Measurements from ENCODE around the gene PIGR.
"Not testable (repeated sequence)": the region's sequence is repeated elsewhere in the genome, so short reads cannot be mapped to it uniquely, and the experiment has no call there.

PIGR gene

DNA sequence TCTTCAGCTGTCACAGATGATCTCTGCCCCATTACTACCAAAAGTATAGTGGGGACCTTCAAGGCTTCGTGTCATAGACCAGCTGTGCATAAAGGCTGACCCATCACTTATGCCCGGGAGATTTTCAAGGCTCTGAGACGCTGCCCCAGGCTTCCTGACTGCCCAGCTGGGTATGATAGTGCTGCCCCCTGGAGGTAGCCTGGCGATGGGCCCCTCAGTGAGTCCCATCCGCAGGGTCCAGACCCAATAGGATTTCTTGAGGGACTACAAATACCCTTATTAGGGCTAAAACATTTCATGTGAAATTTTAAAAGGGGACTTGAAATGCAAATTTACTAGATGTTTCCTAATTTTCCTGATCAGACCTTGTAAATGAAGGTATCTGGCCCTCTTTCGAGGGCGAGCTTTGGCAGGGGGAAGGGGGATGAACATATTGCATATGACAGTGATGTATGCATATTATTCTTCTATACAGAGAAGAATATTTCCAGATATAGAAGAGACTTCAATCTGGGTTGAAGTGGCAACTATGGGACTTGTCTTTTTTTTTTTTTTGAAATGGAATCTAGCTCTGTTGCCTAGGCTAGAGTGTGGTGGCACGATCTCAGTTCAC is 12.8 kb downstream of the PIGR start:
- peak; percentile 45 to 68 for DNase-seq (ENCODE audit: low read depth in 2 of 2)

DNA sequence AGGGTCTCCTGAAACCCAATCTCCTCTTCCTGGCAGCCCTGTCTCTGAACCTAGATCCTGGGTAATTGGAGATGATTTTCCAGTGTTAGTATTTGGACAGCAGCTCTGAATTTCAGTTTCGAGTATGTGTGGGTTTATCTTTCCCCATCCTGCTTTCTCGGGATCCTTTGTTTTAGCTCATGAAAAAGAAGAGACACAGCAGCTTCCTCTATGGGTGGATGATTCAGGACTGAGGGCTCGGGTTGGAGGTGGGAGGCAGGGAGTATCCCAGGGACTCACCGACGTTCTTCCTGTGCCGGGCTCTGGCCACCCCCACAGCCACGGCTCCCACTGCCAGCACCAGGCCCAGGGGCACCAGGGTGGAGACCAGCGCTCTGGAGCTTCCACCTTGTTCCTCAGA is 14.1 kb downstream of the PIGR start:
- no peak for DNase-seq (ENCODE audit: low read depth in 2 of 2)

DNA sequence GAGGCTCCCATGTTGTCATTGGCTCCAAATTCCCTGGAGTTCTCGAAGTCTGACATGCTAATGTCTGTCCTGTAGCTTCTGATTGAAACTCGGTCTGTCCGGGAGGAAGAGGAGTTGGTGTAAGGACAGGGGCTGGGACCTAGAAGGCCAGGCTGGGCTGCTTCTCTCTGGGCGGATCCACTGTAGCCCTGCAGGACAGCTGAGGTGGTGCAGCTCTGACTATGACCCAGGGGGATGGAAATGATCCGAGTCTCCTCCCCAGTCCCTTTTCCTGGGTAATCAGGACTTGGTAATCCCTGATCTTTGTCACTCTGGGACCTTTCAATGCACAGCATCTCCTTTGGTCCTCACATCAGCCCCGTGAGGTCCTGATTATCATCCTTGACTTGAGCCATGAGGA is 14.6 kb downstream of the PIGR start:
- no peak for DNase-seq (ENCODE audit: low read depth in 2 of 2)

DNA sequence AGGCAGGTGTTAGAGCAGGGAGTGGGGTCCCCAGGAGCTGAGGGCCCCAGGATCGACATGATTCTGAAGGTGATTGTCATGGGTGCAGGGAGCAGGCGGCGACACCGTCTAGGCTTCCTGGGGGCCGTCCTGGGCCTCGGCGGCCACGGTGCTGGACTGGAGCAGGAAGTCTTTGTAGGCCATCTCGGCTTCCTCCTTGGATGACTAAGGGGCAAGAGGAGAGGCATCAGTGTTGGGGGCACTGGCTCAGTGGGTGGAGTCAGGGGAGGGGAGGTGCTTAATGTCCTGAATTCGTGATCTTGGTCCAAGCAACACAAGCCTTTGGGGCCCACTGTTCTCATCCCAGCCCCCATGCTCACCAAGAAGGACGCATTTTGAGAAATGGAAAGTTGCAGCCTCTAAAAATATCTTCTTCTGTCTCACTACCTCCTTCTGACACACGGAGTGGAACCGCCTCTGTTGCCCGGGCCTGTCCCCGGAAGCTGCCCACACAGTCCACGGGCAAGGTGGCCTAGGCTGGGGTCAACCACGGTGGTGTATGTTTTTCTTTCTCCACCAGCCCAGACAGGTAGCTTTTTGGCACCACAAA is 16.0 kb downstream of the PIGR start:
- no peak for DNase-seq (ENCODE audit: low read depth in 2 of 2)

DNA sequence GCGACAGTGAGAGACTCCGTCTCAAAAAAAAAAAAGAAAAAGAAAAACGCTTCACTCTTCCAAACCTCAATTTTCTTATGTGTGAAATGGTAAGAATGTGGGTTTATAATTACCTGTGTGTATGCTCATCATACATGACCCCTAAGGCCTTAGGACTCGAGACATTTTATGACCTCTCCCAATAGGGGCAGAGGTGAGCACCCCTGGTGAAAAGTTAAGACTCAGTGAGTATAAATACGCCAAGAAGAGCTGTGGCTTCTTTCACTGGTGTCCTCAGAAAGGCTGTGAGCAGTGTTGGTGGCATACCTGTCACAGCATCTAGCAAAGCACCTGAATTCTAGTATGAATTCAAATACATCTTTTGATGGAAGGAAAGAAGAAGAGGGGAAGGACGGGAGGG is 16.7 kb downstream of the PIGR start:
- DNase-seq (ENCODE audit: low read depth in 2 of 2): no peak

DNA sequence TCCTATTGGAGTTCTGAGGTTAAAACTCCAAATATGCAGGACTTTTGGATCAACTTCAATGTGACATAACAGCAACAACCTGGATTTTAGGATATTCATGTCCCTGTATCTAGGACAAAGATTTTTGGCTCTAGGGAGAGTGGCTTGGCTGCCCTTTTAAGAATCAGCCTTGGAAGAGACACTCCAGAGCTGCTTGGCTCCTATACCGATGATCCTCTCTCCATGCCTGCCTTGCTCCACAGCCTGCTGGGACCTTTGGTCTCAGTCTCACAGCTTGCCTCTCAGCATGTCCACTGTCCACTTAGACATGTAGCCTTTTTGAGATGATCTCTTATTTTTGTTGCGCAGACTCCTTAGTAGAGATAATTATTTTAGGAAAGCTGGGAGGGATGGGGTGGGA is 20.0 kb downstream of the PIGR start:
- no peak for DNase-seq (ENCODE audit: low read depth in 2 of 2)

DNA sequence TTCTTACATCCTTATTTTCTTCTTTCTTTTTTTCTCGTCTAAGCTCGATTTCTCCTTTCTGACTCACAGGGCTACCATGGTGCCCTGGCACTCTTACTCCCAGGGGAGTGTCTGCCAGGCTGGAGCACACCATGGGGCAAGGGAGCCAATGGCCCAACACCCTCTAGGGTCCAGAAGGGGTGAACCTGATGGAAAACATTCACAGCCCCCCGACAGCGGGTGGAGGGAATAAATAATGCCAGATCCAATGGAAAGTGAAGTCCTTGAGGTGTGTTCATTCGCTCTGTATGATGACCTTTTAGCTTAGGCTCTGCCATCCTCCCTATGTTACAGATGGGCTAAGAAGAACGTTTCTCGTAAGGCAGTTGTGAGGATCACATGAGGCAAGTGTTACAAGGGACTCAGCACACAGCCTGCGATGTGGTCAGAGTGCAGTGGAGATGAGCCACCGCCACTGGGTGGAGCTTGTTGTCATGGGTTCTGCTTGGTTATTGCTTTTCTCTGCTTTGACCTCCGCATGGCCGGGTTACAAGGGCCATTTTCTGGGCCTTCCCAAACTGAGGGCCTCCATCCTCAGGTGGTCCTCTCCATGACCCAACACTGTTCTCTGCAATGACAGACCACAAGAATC is 21.0 kb downstream of the PIGR start:
- peak; percentile 56 to 57 for DNase-seq (ENCODE audit: low read depth in 2 of 2)

DNA sequence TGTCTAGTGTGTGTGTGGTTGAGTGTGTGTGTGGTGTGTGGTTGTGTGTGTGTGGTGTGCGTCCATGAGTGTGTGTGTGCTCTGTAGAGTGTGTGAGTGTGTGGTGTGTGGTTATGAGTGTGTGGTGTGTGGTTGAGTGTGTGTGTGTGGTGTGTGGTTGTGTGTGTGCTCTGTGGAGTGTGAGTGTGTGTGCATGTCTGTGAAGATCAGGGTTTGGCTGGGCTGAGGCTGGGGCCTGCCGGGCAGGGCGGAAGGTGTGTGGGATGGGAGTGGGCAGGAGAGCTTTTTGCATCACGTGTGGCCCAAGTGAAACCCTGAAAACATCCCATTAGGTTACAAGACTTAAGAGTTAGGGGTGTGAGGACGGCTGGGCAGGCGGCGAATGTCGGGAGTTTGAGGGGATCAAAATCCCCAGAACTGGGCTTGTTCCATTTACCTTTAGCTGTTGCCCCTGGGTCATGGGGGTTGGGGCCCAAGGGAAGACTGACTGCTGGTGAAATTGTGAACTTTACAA is 21.6 kb downstream of the PIGR start:
- no peak for DNase-seq (ENCODE audit: low read depth in 2 of 2)

DNA sequence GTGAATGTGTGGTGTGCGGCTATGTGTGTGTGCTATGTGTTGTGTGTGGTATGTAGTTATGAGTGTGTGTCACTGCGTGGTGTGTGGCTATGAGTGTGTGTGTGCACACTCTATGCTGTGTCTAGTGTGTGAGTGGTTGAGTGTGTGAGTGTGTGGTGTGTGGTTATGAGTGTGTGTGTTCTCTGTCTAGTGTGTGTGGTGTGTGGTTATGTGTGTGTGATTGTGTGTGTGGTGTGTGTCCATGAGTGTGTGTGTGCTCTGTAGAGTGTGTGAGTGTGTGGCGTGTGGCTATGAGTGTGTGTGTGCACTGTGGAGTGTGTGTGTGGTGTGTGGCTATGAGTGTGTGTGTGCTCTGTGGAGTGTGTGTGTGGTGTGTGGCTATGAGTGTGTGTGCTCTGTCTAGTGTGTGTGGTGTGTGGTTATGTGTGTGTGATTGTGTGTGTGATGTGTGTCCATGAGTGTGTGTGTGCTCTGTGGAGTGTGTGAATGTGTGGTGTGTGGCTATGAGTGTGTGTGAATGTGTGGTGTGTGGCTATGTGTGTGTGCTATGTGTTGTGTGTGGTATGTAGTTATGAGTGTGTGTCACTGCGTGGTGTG is 22.2 kb downstream of the PIGR start:
- DNase-seq (ENCODE audit: low read depth in 2 of 2): not testable (repeated sequence)

DNA sequence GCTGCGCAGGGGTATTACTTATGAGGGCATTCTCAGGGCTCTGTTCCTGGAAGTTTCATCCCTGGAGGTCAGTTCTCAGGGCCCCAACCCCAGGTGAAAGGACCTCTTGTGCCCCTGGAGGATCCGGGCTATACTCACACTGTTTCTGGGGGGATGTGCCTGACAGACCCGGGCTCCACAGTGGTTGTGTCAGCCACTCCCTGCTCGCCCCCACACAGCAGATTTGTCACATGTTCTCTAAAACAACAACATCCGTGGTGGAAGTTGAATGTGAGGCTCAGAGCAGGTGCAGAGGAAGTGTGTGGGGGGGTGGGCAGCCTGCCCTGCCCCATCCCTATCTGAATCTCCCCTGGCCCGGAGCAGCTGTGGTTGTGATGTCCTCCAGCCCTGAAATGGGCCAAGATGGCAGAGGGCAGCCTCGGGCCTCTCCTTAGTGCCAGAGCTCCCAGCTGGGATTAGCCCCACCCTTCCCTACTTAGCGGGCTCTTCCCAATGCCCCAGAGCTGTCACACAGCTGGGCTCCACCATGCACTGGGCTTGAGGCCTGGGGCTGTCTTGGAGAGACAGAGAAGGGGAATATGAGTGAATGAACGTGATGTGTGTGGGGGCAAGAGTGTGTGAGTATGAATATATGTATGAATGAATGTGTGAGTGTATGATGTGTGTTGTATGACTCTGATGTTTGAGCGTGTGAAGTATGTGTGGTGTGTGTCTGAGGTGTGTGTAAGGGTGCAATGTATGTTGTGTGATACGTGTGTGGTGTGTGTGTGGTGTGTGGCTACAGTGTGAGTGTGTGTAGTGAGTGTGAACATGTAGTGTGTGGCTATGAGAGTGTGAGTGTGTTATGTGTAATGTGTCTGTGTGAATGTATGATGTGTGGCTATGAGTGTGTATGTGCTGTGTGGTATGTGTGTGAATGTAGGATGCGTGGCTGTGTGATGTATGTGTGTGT is 23.0 kb downstream of the PIGR start:
- peak; percentile 53 to 62 for DNase-seq (ENCODE audit: low read depth in 2 of 2)

DNA sequence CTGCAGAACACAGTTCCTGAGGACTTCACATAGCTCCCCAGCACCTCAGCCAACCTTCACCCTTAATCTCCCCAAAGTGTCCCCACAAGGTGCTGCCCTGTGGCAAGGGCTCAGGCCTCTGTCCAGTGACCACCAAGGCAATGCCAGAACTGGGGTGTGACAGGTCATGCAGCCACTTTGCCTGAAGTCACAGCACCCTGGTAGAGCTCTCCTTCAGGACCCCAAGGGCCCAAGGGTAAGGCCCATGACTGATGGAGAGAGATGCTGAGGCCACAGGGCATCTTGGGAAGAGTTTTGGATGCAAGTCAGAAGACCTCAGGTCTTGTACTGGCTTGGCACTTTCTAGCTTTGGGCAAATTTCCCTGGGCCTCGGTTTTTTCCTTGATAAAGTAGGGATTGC is 23.7 kb downstream of the PIGR start:
- no peak for DNase-seq (ENCODE audit: low read depth in 2 of 2)

DNA sequence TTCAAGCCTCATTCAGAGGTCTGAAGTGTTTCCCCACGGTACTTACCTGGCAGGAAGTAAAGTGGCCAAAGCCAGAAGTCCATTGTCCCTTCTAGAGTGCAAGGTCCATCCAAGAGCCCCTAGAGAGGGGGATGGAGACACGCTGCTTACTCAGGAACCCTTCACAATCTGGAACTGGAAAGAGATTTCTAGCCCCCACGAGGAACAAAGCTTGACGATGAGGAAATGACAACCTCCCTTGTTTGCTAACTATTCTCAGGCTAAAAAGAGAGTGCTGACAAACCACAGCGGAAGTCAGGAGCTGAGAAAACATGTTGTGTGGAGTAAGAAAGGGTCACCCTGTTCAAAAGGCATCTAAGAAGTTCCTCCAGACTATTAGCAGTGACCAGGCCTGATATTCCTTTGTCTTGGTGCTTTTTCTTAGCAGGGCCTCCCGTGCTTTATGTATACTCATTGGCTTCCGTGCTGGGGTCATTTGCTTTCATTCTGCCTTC is 24.4 kb downstream of the PIGR start, which contains the start of gene FCMR:
TSS of gene FCMR (minus strand) at position 170 of the 494 bp plus-strand sequence. CDS start at position 83, 87 bp downstream.
- DNase-seq (ENCODE audit: low read depth in 2 of 2): no peak

DNA sequence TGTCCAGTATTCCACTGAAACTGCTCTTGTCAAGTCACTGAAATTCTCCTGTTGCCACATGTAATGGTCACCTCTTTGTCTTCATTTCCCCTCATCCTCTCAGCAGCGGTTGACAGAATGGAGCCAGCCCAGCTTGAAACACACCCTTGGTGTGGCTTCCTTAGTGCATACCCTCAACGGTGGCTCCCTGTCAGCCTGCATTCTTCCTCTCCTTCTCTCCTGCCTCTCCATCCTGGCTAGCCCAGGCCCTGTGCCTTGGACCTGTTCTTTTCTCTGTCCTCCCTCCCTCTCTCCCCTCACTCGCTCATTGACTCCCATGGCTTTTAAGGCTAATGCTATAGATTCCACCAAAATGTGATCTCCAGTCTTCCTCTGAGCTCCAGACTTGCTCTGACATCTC is 28.2 kb downstream of the PIGR start:
- DNase-seq (ENCODE audit: low read depth in 2 of 2): no peak

DNA sequence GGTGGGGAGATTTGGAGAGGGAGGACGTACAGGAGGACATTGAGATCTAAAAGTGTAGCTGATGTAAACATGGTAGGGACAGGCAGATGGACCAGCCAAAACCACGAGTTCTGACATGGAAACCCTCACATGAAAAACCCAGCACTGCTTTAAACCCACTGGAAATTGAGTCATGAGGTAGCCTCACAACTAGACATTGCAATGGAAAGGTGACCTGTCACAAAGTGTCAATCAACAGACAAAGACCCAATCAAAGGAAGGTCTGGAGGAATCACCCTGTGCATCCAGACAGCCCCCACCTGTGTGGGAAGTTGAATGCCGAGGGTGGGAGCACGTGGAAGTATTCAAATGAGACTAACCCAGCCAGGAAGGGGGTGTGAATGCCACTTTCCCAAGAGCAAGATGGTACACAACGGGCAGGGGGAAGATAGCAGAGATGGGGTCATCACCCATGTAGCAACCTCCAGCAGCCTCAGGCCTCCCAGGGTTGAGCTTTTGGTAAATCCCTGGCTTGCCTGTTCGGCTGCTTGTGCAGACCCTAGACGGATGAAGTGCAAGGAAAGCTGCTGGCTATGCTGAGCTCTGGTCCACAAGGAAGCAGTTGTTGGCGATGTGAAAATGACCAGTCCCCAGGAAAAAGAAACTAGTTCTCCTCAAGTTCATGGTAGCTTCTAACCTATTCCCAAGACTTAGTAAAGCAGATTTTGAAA is 30.1 kb downstream of the PIGR start:
- DNase-seq (ENCODE audit: low read depth in 2 of 2): no peak

DNA sequence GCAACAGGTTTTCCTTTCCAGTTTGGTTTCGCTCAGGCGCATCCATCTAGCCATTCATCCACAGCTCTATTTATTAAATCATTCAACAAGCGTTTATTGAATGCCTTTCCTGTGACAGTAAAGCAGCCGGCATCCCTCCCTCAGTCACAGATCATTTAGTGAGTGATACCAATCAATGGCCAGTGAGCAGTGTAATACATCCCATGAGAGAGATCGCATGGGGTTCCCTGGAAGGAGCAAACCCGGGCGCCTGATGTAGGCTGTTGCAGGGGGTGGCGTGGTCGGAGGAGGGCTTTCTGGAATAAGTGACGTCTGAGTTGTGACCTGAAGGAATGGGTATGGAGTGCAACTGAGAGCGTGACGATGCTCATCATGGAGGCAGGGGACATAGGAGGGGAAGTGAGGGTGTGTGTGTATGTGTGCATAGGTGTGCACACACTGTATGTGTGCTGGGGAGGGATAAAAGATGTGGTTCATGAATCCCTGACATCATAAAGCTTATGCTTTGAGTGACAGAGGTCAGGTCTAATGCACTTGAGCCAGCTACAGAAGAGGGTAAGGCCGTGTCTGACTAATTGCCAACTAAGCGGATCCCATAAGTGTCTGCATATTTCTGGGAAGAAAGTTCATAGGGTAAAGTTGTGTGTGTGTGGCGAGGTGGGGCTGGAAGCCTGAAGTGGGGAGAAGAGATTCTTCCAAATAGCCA is 31.1 kb downstream of the PIGR start:
- no peak for DNase-seq (ENCODE audit: low read depth in 2 of 2)

DNA sequence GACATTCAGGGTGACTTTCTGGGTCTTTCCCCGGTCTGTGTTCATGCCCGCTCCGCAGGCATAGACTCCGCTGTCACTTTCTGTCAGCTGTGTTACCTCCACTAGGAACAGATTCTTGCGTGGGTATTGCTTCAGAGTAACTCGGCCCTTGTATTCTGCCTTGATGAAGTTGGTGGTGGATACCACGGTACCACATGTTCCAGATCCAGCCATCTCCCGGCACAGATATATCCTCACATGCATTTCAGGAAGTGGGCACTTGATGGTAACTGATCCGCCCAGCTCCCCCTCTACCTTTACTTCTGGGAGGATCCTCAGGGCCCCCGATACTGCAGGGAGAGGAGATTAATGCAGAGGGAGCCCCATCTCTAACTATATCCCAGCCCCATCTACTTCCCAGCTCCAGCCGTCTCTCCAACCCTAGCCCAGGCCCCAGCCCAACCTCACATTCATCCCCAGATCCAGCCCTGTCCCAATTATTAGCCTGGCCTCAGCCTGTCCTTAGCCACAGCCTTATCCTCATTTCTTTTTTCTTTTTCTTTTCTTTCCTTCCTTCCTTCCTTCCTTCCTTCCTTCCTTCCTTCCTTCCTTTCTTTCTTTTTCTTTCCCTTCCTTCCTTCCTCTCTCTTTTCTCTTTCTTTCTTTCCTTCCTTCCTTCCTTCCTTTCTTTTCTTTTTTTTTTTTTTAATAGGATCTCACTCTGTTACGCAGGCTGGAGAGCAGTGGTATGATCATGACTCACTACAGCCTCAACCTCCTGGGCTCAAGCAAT is 32.3 kb downstream of the PIGR start:
- DNase-seq (ENCODE audit: low read depth in 2 of 2): no peak

DNA sequence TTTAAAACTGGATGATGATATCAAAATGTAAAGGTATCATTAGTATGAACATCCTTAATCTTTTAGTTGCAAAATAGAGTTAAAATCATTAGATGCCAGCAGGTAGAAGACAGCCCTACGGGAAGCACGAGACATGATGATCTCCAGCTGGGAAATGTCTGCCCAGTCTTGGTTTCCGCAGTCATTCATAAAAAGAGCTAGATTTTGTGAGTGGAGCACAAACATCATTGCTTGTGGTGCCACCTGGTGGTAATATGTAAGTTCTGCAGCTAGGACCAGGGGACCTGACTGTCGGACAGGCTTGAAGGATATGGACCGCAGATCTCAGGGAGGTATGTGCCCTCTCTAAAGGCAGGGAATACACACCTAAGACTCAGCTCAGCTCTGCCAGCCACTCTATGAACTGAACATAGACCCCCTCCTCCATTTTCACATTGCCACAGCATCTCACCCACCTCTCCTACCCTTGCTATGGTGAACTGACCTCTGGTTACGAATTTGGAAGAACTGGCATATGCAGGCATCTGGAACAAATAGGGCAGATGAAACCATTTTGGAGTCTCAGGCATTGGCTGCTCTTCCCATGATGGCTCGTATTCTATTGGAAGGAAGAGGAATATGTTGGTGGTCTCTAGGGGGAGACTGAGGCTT is 33.7 kb downstream of the PIGR start:
- peak; percentile 41 to 55 for DNase-seq (ENCODE audit: low read depth in 2 of 2)

DNA sequence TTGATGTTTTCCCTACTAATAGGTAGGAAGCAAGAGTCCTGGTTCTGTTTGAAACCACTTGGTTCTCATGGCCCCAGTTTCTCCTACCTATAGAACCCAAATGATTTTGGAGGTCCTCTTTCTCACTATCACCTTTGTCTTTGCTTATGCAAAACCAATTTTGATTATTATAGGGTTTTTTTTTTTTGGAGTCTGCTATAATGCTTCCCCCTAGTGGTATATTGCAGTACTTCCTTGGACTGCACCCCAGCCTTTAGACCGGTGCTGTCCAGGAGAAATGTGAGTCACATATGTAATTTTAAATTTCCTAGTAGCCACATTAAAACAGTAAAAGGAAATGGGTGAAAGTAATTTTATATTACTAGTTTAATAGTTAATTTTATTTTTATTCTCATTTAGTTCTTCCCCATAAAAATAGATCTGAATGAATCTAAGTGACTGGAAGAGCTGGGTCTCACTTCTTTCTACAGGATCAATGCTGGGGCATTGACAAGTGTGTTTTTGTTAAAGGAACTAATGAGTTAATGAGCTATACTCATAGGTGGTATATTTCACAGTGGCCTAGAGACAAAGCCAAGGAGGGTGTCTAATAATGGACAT is 35.1 kb downstream of the PIGR start:
- DNase-seq (ENCODE audit: low read depth in 2 of 2): no peak
